C1 segment of cervical spinal cord (tissue), 14 donors: ENCODE results near the gene HIGD1A.

Experiments
- DNase-seq, 14 donors: peaks; one replicate each; lab custom pipeline; 2025; lab: John Stamatoyannopoulos, UW

The HIGD1A gene

GRCh38 chr3:42755681-42756578 is 48.4 kb downstream of the HIGD1A start:
- peak in 1 of 14 donors; percentile 26 for DNase-seq

GRCh38 chr3:42753757-42754156 is 50.5 kb downstream of the HIGD1A start:
- no peak for DNase-seq

- no peak for DNase-seq
Observed at GRCh38 chr3:42752961-42753360, 51.3 kb downstream of the HIGD1A start.

- no peak for DNase-seq
Observed at GRCh38 chr3:42752441-42752840, 51.8 kb downstream of the HIGD1A start.

- DNase-seq = no peak
Observed at GRCh38 chr3:42751609-42752008, 52.7 kb downstream of the HIGD1A start.

- no peak for DNase-seq
Observed at GRCh38 chr3:42750834-42751233, 53.5 kb downstream of the HIGD1A start.

- DNase-seq = peak in 5 of 14 donors; percentile 28 to 41 (median 38)
Observed at GRCh38 chr3:42749753-42750231, 54.5 kb downstream of the HIGD1A start.

GRCh38 chr3:42749025-42749752 is 55.1 kb downstream of the HIGD1A start:
- no peak for DNase-seq

GRCh38 chr3:42747581-42747980 is 56.7 kb downstream of the HIGD1A start:
- DNase-seq = no peak

GRCh38 chr3:42746455-42747450 is 57.5 kb downstream of the HIGD1A start:
- DNase-seq = peak in 6 of 14 donors; percentile 33 to 57 (median 46)

- DNase-seq = no peak
Observed at GRCh38 chr3:42745776-42746454, 58.4 kb downstream of the HIGD1A start.

GRCh38 chr3:42745291-42745745 is 59.0 kb downstream of the HIGD1A start:
- no peak for DNase-seq

GRCh38 chr3:42743204-42743995 is 60.9 kb downstream of the HIGD1A start:
- DNase-seq = no peak

- no peak for DNase-seq
Observed at GRCh38 chr3:42742688-42743087, 61.6 kb downstream of the HIGD1A start.

GRCh38 chr3:42742259-42742658 is 62.0 kb downstream of the HIGD1A start:
- no peak for DNase-seq

GRCh38 chr3:42741796-42742195 is 62.5 kb downstream of the HIGD1A start:
- DNase-seq = no peak

- peak in 11 of 14 donors; percentile 46 to 88 (median 71) for DNase-seq
Observed at GRCh38 chr3:42739401-42740158, 64.7 kb downstream of the HIGD1A start.

GRCh38 chr3:42736531-42736930 is 67.8 kb downstream of the HIGD1A start:
- no peak for DNase-seq

GRCh38 chr3:42736081-42736480 is 68.2 kb downstream of the HIGD1A start:
- no peak for DNase-seq
